ENCODE results near the gene DMTF1. TPM values are rescaled to one million over a fixed set of nuclear protein-coding genes. Genes with fewer than 3 reads are reported as not detected.
A peak's percentile ranks its signal among the peaks of the same experiment; 100 is the strongest.

Gene DMTF1
- total and polyA plus RNA-seq, 9 of the 15 experiments (the other 6 are each of a cell fraction or from before 2014, with no cell fraction given), result 25.7 to 208 (median 74.7) TPM

GRCh38 chr7:87110778-87111177 lies 41.5 kb upstream of the DMTF1 start (continued):
- no peak for TF ChIP-seq ZBTB49 (CRISPR knock-in tag; IDR thresholded peaks at IDR 0.05; ENCODE audit: borderline replicate concordance)
- no peak for TF ChIP-seq XRCC4 (IDR thresholded peaks at IDR 0.05; ENCODE audit: extremely low read depth, insufficient read depth, insufficient read length)
- no peak for TF ChIP-seq ZNF57 (CRISPR knock-in tag; IDR thresholded peaks at IDR 0.05)
- TF ChIP-seq EP300 (IDR thresholded peaks at IDR 0.05; ENCODE audit: low read length), result peak; percentile 92
- TF ChIP-seq ARNT (IDR thresholded peaks at IDR 0.05), result peak in 1 of 2 experiments; percentile 39; a peak in 1 of 4 replicates
- peak; percentile 46 for TF ChIP-seq DACH1 (IDR thresholded peaks at IDR 0.05; ENCODE audit: partially characterized antibody)
- no peak for TF ChIP-seq CREBBP (IDR thresholded peaks at IDR 0.05; ENCODE audit: low read depth, low read length)
- no peak for TF ChIP-seq NCOA4 (IDR thresholded peaks at IDR 0.05; ENCODE audit: partially characterized antibody)
- no peak for TF ChIP-seq POLR3A (IDR thresholded peaks at IDR 0.05; ENCODE audit: borderline replicate concordance, extremely low read depth, insufficient read depth, insufficient read length)
- TF ChIP-seq PBX2 (CRISPR knock-in tag; IDR thresholded peaks at IDR 0.05; ENCODE audit: low read depth), result no peak
- TF ChIP-seq PBX2 (tag; conservative IDR thresholded peaks at IDR 0.05; ENCODE audit: low read depth), result peak; percentile 63
- no peak for TF ChIP-seq IRF1 (CRISPR knock-in tag; IDR thresholded peaks at IDR 0.05; ENCODE audit: borderline replicate concordance)
- no peak for TF ChIP-seq MAZ (CRISPR knock-in tag; conservative IDR thresholded peaks at IDR 0.05 in 1 of 2, IDR thresholded peaks at IDR 0.05 in 1 of 2)
- peak; percentile 88 for TF ChIP-seq CREM (IDR thresholded peaks at IDR 0.05; ENCODE audit: low read depth)
- TF ChIP-seq PCBP1 (IDR thresholded peaks at IDR 0.05; ENCODE audit: low read depth, low read length, poor library complexity, severe bottlenecking), result no peak
- TF ChIP-seq ZSCAN29 (IDR thresholded peaks at IDR 0.05), result no peak
- no peak for TF ChIP-seq ZNF224 (CRISPR knock-in tag; IDR thresholded peaks at IDR 0.05)
- TF ChIP-seq ZNF740 (CRISPR knock-in tag; IDR thresholded peaks at IDR 0.05), result no peak
- TF ChIP-seq ZNF740 (tag; IDR thresholded peaks at IDR 0.05), result no peak
- TF ChIP-seq FOXK1 (CRISPR knock-in tag; IDR thresholded peaks at IDR 0.05; ENCODE audit: borderline replicate concordance), result no peak
- no peak for TF ChIP-seq U2AF2 (optimal IDR thresholded peaks at IDR 0.05; ENCODE audit: low read depth, low read length)
- TF ChIP-seq TAF7 (tag; IDR thresholded peaks at IDR 0.05), result no peak
- no peak for TF ChIP-seq ZNF764 (CRISPR knock-in tag; IDR thresholded peaks at IDR 0.05; ENCODE audit: low read depth)
- no peak for TF ChIP-seq ZNF778 (CRISPR knock-in tag; IDR thresholded peaks at IDR 0.05)
- TF ChIP-seq TARDBP (IDR thresholded peaks at IDR 0.05), result no peak

All from K562 (cell line).